Measurements from ENCODE around the gene RFESD. TPM values are rescaled to one million over a fixed set of nuclear protein-coding genes. Genes with fewer than 3 reads are reported as not detected.

RFESD gene
- total RNA-seq, 4 donors from 2014 or later = 1.1 to 1.4 TPM; not detected in 2

DNA sequence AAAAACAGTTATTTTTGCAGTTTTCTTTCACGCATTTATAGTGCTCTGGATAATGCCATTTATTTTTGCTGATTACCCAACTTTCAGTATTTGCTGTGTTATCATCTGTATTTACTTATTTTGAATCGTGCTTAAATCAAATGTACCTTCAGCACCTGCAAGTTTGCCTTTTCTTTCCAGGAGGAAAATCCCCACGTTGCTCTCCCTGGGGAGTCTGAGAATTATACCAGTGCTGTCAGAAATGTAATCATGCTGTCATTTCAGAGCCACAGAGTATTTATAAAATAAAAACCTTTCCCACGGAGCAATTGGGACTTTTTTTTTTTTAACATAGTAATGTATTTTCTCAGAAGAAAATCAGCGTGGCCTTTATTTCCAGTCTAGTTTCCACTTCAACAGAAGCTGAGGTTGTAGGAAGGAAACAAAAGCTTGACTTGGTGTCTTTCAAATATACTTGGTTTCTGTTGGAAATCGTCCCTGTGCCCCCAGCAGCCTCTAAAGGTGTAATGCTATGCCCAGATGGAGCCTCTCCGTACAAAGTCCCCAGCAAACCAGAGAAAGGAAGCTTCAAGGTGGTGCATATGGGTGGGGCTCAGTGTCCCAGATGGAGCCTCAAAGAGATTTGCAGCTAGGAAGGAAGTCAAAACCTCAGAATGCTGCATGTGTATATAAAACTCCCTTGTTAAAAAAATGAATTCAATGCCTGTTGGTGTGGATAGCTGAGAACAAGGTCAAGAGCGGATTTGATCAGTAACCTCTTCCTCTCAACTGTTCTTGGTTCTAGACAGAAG lies 24.5 kb upstream of the RFESD start:
- TF ChIP-seq POLR2A (IDR thresholded peaks at IDR 0.05) (no peak), EP300 (IDR thresholded peaks at IDR 0.05; ENCODE audit: low read depth) (no peak), POLR2AphosphoS5 (IDR thresholded peaks at IDR 0.05) (no peak)
- TF ChIP-seq, protein P1, sequence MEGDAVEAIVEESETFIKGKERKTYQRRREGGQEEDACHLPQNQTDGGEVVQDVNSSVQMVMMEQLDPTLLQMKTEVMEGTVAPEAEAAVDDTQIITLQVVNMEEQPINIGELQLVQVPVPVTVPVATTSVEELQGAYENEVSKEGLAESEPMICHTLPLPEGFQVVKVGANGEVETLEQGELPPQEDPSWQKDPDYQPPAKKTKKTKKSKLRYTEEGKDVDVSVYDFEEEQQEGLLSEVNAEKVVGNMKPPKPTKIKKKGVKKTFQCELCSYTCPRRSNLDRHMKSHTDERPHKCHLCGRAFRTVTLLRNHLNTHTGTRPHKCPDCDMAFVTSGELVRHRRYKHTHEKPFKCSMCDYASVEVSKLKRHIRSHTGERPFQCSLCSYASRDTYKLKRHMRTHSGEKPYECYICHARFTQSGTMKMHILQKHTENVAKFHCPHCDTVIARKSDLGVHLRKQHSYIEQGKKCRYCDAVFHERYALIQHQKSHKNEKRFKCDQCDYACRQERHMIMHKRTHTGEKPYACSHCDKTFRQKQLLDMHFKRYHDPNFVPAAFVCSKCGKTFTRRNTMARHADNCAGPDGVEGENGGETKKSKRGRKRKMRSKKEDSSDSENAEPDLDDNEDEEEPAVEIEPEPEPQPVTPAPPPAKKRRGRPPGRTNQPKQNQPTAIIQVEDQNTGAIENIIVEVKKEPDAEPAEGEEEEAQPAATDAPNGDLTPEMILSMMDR (IDR thresholded peaks at IDR 0.05) = no peak
- H3K27me3 ChIP-seq = peaks cover 3% of the 10 kb centered on the region
- in situ Hi-C loops (cut with MboI; ENCODE audit: low pct_ligation_motif_present in 1 of 4, low pct_unique_long_range_greater_than_20kb in 1 of 4, low sequenced_read_pairs in 3 of 4) = no loop called here
- H3K9me3 ChIP-seq = no peaks in the 10 kb centered on the region
- peak overlapping the region in 2 of 4 donors; percentile 68 to 74 for H3K27ac ChIP-seq
- 36 to 52% methylated on average over 7 to 8 of the region's 8 CpGs for WGBS, 2 donors (ENCODE audit: low coverage in 1 of 2)
- DNase-seq = peak; percentile 20
- no peaks in the 10 kb centered on the region for H3K36me3 ChIP-seq
- intact Hi-C loops (cut with DNase I; ENCODE audit: low total_unique reads) = no loop called here
- H3K4me3 ChIP-seq = no peak overlapping the region
- H3K4me1 ChIP-seq = peaks cover 0 to 31% (median 21%) of the 10 kb centered on the region in 4 donors

- intact Hi-C loops (cut with DNase I; ENCODE audit: low total_unique reads) = no loop called here
These were observed 22.9 kb upstream of the RFESD start for GRCh38 chr5:95623706-95624105.

DNA sequence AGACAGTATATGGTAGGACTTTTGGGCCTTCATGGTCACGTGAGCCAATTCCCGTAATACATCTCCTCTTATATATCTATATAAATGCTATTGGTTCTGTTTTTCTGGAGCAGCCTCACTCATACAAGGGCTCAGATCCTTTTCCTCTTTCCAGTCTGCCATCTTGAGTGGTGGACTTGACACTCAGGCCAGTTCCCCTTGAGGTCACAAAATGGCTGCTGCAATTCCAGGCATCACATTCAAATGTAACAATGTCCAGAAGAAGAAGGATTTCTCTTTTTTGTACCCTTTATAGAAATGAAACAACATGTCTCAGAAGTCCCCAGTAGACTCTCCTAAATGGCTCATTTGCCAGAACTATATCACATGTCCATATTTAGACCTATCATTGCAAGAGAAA lies 22.2 kb upstream of the RFESD start:
- WGBS, 2 donors (ENCODE audit: low coverage in 1 of 2) = 98 to 100% methylated on average over 2 of the region's 2 CpGs
- Histone ChIP-seq H3K4me3 (no peak overlapping the region), H3K36me3 (no peaks in the 10 kb centered on the region), H3K4me1 (peaks cover 4 to 39% (median 32%) of the 10 kb centered on the region in 4 donors), H3K27ac (no peak overlapping the region), H3K27me3 (peaks cover 3% of the 10 kb centered on the region), H3K9me3 (no peaks in the 10 kb centered on the region)
- TF ChIP-seq EP300 (IDR thresholded peaks at IDR 0.05; ENCODE audit: low read depth) (no peak), POLR2A (IDR thresholded peaks at IDR 0.05) (no peak), POLR2AphosphoS5 (IDR thresholded peaks at IDR 0.05) (no peak)
- no peak for DNase-seq
- in situ Hi-C loops (cut with MboI; ENCODE audit: low pct_ligation_motif_present in 1 of 4, low pct_unique_long_range_greater_than_20kb in 1 of 4, low sequenced_read_pairs in 3 of 4) (no loop called here), intact Hi-C loops (cut with DNase I; ENCODE audit: low total_unique reads) (no loop called here)

More at GRCh38 chr5:95623706-95624105, 22.9 kb upstream of the RFESD start:
- TF ChIP-seq POLR2A (IDR thresholded peaks at IDR 0.05) (no peak), POLR2AphosphoS5 (IDR thresholded peaks at IDR 0.05) (no peak), EP300 (IDR thresholded peaks at IDR 0.05; ENCODE audit: low read depth) (no peak)
- TF ChIP-seq, protein P1 (IDR thresholded peaks at IDR 0.05) = no peak
- in situ Hi-C loops (cut with MboI; ENCODE audit: low pct_ligation_motif_present in 1 of 4, low pct_unique_long_range_greater_than_20kb in 1 of 4, low sequenced_read_pairs in 3 of 4) = no loop called here
- no peak overlapping the region for H3K4me3 ChIP-seq
- WGBS, 2 donors (ENCODE audit: low coverage in 1 of 2) = 96 to 100% methylated on average over 4 to 5 of the region's 5 CpGs
- H3K27me3 ChIP-seq = peaks cover 3% of the 10 kb centered on the region
- H3K4me1 ChIP-seq = peaks cover 4 to 37% (median 29%) of the 10 kb centered on the region in 4 donors
- DNase-seq = no peak
- H3K36me3 ChIP-seq = no peaks in the 10 kb centered on the region
- no peaks in the 10 kb centered on the region for H3K9me3 ChIP-seq
- H3K27ac ChIP-seq = no peak overlapping the region

DNA sequence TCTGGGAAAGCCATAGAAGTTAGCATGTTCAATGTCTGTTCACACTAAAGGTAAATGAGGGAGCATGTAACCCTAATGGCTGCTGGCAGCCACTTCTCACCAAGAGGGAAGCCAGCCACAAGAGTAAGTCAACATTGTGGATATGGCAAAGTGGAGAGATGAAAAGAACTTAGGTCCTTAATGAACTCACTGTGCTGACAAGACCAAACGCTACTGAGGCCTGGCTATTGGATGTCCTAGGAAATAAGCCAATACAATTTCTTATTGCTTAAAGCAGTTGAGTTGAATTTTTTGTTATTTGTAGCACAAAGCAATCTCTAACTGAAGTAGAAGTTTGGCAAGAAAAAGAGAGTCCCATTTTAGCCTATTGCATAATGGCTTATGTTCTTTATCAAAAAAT lies 19.9 kb upstream of the RFESD start:
- H3K4me1 ChIP-seq = peaks cover 4 to 23% (median 17%) of the 10 kb centered on the region in 4 donors
- TF ChIP-seq, protein P1 (IDR thresholded peaks at IDR 0.05) = no peak
- TF ChIP-seq EP300 (IDR thresholded peaks at IDR 0.05; ENCODE audit: low read depth) = no peak
- TF ChIP-seq POLR2A (IDR thresholded peaks at IDR 0.05) = no peak
- no peak for TF ChIP-seq POLR2AphosphoS5 (IDR thresholded peaks at IDR 0.05)
- intact Hi-C loops (cut with DNase I; ENCODE audit: low total_unique reads) (no loop called here), in situ Hi-C loops (cut with MboI; ENCODE audit: low pct_ligation_motif_present in 1 of 4, low pct_unique_long_range_greater_than_20kb in 1 of 4, low sequenced_read_pairs in 3 of 4) (loop anchor here in 1 of 4 donors (25.0 kb wide), 1 partner anchor 711 kb away; no protein-coding TSS in a partner anchor)
- no peak for DNase-seq
- no peaks in the 10 kb centered on the region for H3K27me3 ChIP-seq
- WGBS, 2 donors (ENCODE audit: low coverage in 1 of 2) = 88 to 100% methylated on average over 1 of the region's 1 CpG
- no peak overlapping the region for H3K27ac ChIP-seq
- no peak overlapping the region for H3K4me3 ChIP-seq
- H3K9me3 ChIP-seq = no peaks in the 10 kb centered on the region
- no peaks in the 10 kb centered on the region for H3K36me3 ChIP-seq
